Adrenal gland (tissue), 12 donors: Measurements from ENCODE around the gene SAMD9L. TPM values are rescaled to one million over a fixed set of nuclear protein-coding genes. Genes with fewer than 3 reads are reported as not detected.
A peak's percentile ranks its signal among the peaks of the same experiment; 100 is the strongest.

ENCODE experiments used
- DNase-seq, 7 donors: peaks; one replicate each; pipeline ENCODE4 v3.0.0-alpha.2; 2019 to 2020
- H3K27ac ChIP-seq, 5 donors: fragments of 200-600 bp; sonication (generic) in 4 of 5; 1 replicate in 3 of 5; 2 replicates in 2 of 5; pipeline versions ENCODE4 v1.5.1 to v1.8.0; 2016 to 2020; ENCODE audit warnings: mild to moderate bottlenecking in 1 of 5
- H3K27me3 ChIP-seq: fragments of 200-600 bp; 2 replicates; pipeline ENCODE4 v1.8.0; 2021
- H3K36me3 ChIP-seq, 2 donors: fragments of 200-600 bp; replicated peaks in 1 of 2; 1 replicate in 1 of 2; 2 replicates in 1 of 2; pipeline versions ENCODE4 v1.5.1 to v1.8.0; 2018 to 2022
- H3K4me1 ChIP-seq, 2 donors: fragments of 200-600 bp; replicated peaks in 1 of 2; 1 replicate in 1 of 2; 2 replicates in 1 of 2; pipeline versions ENCODE4 v1.5.1 to v1.8.0; 2018 to 2021
- H3K4me3 ChIP-seq, 4 donors: fragments of 200-600 bp; sonication (generic) in 3 of 4; one replicate each; pipeline ENCODE4 v1.5.1; 2016 to 2018
- H3K9me3 ChIP-seq, 3 donors: fragments of 200-600 bp; sonication (generic) in 1 of 3; replicated peaks in 1 of 3; 1 replicate in 2 of 3; 2 replicates in 1 of 3; pipeline versions ENCODE4 v1.5.1 to v1.8.0; 2016 to 2021
- POLR2A ChIP-seq, 2 donors: fragments of 450-650 bp; IDR thresholded peaks; one replicate each; pipeline ENCODE4 v1.6.1; 2017; ENCODE audit warnings: antibody characterized with exemption in 2 of 2, mild to moderate bottlenecking in 2 of 2, moderate library complexity in 1 of 2
- WGBS, 4 donors: extraction: QIAGEN DNeasy Blood & Tissue Kit in 2 of 4; methylation state at CpG; one replicate each; pipeline versions ENCODE4 v1.1.5 to v1.1.7; 2013 to 2017; 5-methylcytosine and 5-hydroxymethylcytosine counted together
- intact Hi-C, 2 donors: fragments of 100-400 bp; cut with DNase I; formaldehyde crosslinking; loops; one replicate each; pipeline versions ENCODE4 v1.14.1 to v1.15.0; 2022 to 2023
- polyA plus RNA-seq, 3 donors: library from polyadenylated mRNA; stranded (reverse); fragments of 200-250 nt in 2 of 3; fragments of 350-450 nt in 1 of 3; fragmentation: Illumina TruSeq in 1 of 3; extraction: RNeasy Lipid Tissue Mini Kit (QIAGEN cat#74804) in 1 of 3; gene quantifications; one replicate each; pipeline ENCODE4 v1.2.3, GENCODE V29; 2013 to 2014
- total RNA-seq, 9 donors: library from RNA; depleted of rRNA in 4 of 9; stranded (reverse); fragments of >200 nt in 4 of 9; fragments of 120-200 nt in 1 of 9; fragmentation: NEBNext Ultra II Directional in 1 of 9; extraction: Animal tissue kit (Norgen Biotek cat#: 25700) in 1 of 9; gene quantifications; one replicate each; pipeline versions ENCODE4 v1.1.0 to v1.2.4, GENCODE V29; 2013 to 2023
- TF ChIP-seq, protein P1 (sequence below), 6 experiments: fragments of 450-650 bp in 4 of 6; fragments of 200-600 bp in 2 of 6; sonication (generic) in 1 of 6; IDR thresholded peaks; 1 replicate in 5 of 6; 2 replicates in 1 of 6; pipeline versions ENCODE4 v1.5.1 to v1.8.0; 2016 to 2021; ENCODE audit warnings: antibody characterized with exemption in 6 of 6, mild to moderate bottlenecking in 2 of 6, moderate library complexity in 1 of 6
- donor health status: healthy with polysubstance abuse.
- donor health status: Bipolar disorder and iron deficiency.
- donor health status: DM: yes; HTN: yes; CAD: no.
- donor health status: DM: no; HTN: no; CAD: no.
- donor health status: DM: no; HTN: no; CAD: no.
- donor health status: DM: yes; HTN: yes; CAD: no.

SAMD9L gene
- total and polyA plus RNA-seq, 12 donors: 4.5 to 28.0 (median 10.0) TPM

DNA sequence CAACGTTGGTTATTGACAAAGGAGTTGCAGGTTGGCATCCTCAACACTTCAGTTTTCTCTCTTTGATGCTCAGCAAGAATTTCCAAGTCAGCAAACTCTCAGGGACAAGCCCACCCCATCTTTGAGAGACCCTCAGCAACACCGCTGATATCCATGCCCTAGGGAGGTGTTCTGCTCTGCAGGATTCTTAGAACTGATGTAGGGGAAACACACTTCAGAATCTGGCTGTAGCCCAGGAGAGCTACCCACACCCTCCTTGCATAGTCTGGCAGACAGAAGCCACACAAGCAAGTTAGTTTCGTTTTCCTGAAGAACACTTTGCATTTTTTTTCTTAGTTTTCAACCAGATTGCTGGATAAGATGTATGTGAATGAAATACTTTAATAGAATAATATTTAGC is 822 bp downstream of the SAMD9L start:
- DNase-seq: peak; percentile 20 to 59 (median 28)
- WGBS, 4 donors: 12 to 17% (median 15%) methylated on average over 3 of the region's 3 CpGs

DNA sequence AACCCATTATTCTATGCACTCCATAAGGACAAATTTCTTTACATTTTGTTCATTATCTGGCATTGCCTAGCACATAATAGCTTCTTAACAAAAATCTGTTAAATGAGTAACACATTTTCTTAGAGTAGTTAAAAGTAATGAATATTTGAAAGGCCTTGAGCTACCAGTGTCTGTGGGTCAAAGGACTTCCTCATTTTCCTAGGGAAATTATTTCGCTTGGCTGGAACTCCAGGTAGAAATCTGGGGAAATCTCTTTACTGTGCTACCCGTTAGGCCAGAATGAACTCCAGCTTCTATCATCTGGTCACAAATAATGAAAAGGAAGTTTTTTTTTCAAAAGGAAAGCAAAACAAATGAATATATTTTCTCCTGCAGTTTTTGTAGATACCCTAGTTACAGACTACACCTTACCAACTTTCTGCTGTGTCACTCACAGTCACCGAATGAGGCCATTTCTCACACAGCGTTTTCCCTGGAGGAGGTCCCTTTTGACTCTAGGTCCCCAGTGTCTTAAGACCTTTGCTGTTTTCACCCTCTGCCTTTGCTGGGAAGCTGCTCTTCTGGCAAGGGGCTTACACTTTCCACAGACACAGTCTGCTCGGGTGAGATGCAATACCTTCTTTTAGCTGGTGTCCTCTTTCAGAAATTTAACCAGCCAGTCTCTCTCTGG is 1.6 kb downstream of the SAMD9L start:
- 57 to 62% (median 58%) methylated on average over 5 of the region's 5 CpGs for WGBS, 4 donors
- Histone ChIP-seq H3K4me3 (peak overlapping the region in 1 of 4 donors; percentile 55), H3K4me1 (peaks cover 0 to 14% of the 10 kb centered on the region in 2 donors), H3K9me3 (no peaks in the 10 kb centered on the region), H3K27me3 (no peaks in the 10 kb centered on the region), H3K36me3 (peaks cover 0 to 28% of the 10 kb centered on the region in 2 donors), H3K27ac (no peak overlapping the region)
- no peak for DNase-seq
- TF ChIP-seq POLR2A (IDR thresholded peaks at IDR 0.05): no peak
- TF ChIP-seq, protein P1, sequence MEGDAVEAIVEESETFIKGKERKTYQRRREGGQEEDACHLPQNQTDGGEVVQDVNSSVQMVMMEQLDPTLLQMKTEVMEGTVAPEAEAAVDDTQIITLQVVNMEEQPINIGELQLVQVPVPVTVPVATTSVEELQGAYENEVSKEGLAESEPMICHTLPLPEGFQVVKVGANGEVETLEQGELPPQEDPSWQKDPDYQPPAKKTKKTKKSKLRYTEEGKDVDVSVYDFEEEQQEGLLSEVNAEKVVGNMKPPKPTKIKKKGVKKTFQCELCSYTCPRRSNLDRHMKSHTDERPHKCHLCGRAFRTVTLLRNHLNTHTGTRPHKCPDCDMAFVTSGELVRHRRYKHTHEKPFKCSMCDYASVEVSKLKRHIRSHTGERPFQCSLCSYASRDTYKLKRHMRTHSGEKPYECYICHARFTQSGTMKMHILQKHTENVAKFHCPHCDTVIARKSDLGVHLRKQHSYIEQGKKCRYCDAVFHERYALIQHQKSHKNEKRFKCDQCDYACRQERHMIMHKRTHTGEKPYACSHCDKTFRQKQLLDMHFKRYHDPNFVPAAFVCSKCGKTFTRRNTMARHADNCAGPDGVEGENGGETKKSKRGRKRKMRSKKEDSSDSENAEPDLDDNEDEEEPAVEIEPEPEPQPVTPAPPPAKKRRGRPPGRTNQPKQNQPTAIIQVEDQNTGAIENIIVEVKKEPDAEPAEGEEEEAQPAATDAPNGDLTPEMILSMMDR (IDR thresholded peaks at IDR 0.05): no peak
- intact Hi-C loops: no loop called here

More for the DNA sequence above, 822 bp downstream of the SAMD9L start:
- intact Hi-C loops: no loop called here
- Histone ChIP-seq H3K9me3 (no peaks in the 10 kb centered on the region), H3K27ac (peak overlapping the region in 1 of 5 donors; percentile 32), H3K4me3 (peak overlapping the region in 2 of 4 donors; percentile 32 to 55), H3K4me1 (peaks cover 0 to 14% of the 10 kb centered on the region in 2 donors), H3K36me3 (peaks cover 0 to 25% of the 10 kb centered on the region in 2 donors), H3K27me3 (no peaks in the 10 kb centered on the region)
- TF ChIP-seq POLR2A (IDR thresholded peaks at IDR 0.05): no peak
- TF ChIP-seq, protein P1 (IDR thresholded peaks at IDR 0.05): no peak

DNA sequence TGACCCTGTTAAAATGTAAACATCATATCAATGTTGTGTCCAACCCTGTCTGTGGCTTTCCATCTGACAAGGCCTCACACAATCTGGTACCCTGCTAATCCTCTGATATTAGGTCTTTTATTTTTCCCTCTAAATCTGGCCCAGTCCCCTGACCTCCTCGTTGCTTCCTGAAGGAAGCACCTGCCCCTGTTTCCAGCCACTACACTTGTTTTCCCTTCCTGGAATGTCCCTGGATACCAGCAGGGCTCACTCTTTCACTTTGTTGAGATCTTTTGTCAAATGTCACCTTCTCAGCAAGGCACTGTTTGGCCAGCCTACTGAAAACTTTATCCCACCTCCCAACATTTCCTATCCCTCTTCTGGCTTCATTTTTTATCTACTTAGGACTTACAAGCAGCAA is 2.1 kb downstream of the SAMD9L start:
- H3K36me3 ChIP-seq: peaks cover 0 to 28% of the 10 kb centered on the region in 2 donors
- TF ChIP-seq POLR2A (IDR thresholded peaks at IDR 0.05): no peak
- TF ChIP-seq, protein P1 (IDR thresholded peaks at IDR 0.05): no peak
- DNase-seq: no peak
- H3K4me3 ChIP-seq: no peak overlapping the region
- H3K27me3 ChIP-seq: no peaks in the 10 kb centered on the region
- H3K27ac ChIP-seq: no peak overlapping the region
- no peaks in the 10 kb centered on the region for H3K9me3 ChIP-seq
- intact Hi-C loops: no loop called here
- H3K4me1 ChIP-seq: peaks cover 0 to 14% of the 10 kb centered on the region in 2 donors
- 26 to 56% (median 52%) methylated on average over 1 of the region's 1 CpG for WGBS, 4 donors

DNA sequence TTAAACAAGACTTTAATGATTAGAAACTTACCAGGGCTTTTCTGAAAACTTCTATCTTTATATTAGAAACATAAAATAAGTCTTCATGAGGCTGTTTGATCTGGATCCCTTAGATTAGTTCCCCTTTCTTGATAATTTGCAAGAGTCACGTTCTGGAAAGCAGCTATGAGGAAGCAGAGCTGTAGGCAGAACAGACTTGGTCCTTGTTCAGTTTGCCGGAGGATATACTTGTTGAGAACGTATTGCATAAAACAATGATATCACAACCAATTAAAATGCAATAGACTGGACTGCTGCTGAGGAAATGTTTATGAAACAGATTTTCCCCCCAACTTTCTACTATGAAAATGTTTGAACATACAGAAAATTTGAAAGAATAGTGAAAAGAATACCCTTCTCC is 2.8 kb downstream of the SAMD9L start:
- DNase-seq: no peak
- intact Hi-C loops: no loop called here

More for the DNA sequence above, 2.8 kb downstream of the SAMD9L start:
- WGBS, 4 donors: 70 to 83% (median 72%) methylated on average over 3 of the region's 3 CpGs
- no peaks in the 10 kb centered on the region for H3K27me3 ChIP-seq
- H3K9me3 ChIP-seq: no peaks in the 10 kb centered on the region
- H3K4me3 ChIP-seq: no peak overlapping the region
- no peak overlapping the region for H3K27ac ChIP-seq
- H3K4me1 ChIP-seq: peaks cover 0 to 14% of the 10 kb centered on the region in 2 donors
- no peak for TF ChIP-seq POLR2A (IDR thresholded peaks at IDR 0.05)
- TF ChIP-seq, protein P1 (IDR thresholded peaks at IDR 0.05): no peak
- peaks cover 0 to 28% of the 10 kb centered on the region in 2 donors for H3K36me3 ChIP-seq
